Right lobe of liver (tissue), 6 donors: ENCODE measurements around the gene LAMB2. TPM values are rescaled to one million over a fixed set of nuclear protein-coding genes. Genes with fewer than 3 reads are reported as not detected.

Experiments
- ATAC-seq, 4 donors: fragments of 200-7000 bp; cut with Tn5 transposase; one replicate each; pipeline ENCODE4 v1.9.1; 2020; ENCODE audit warnings: mild to moderate bottlenecking in 4 of 4, moderate library complexity in 4 of 4
- DNase-seq, 3 donors: peaks; one replicate each; pipeline ENCODE4 v3.0.0-alpha.2; 2020
- H3K27ac ChIP-seq, 3 donors: fragments of 200-600 bp; one replicate each; pipeline ENCODE4 v1.8.0; 2022
- H3K27me3 ChIP-seq, 2 donors: fragments of 200-600 bp; one replicate each; pipeline ENCODE4 v1.8.0; 2022
- H3K36me3 ChIP-seq, 4 donors: fragments of 200-600 bp; sonication (generic) in 1 of 4; one replicate each; pipeline versions ENCODE4 v1.5.1 to v1.8.0; 2017 to 2022; ENCODE audit warnings: control low read depth in 1 of 4
- H3K4me1 ChIP-seq, 4 donors: fragments of 200-600 bp; sonication (generic) in 1 of 4; one replicate each; pipeline versions ENCODE4 v1.5.1 to v1.8.0; 2017 to 2022; ENCODE audit warnings: control low read depth in 1 of 4
- H3K4me3 ChIP-seq, 3 donors: fragments of 200-600 bp; one replicate each; pipeline ENCODE4 v1.8.0; 2022
- H3K9me3 ChIP-seq, 4 donors: fragments of 200-600 bp; sonication (generic) in 1 of 4; one replicate each; pipeline versions ENCODE4 v1.5.1 to v1.8.0; 2017 to 2022; ENCODE audit warnings: control low read depth in 1 of 4
- CTCF ChIP-seq, 4 donors: fragments of 200-600 bp in 3 of 4; fragments of 450-650 bp in 1 of 4; IDR thresholded peaks; one replicate each; pipeline versions ENCODE4 v1.5.1 to v1.8.0; 2016 to 2022; ENCODE audit warnings: antibody characterized with exemption in 4 of 4, mild to moderate bottlenecking in 2 of 4
- POLR2A ChIP-seq: fragments of 450-650 bp; IDR thresholded peaks from one replicate; pipeline ENCODE4 v1.6.1; 2017; ENCODE audit warnings: antibody characterized with exemption, mild to moderate bottlenecking
- WGBS: methylation state at CpG from one replicate; pipeline ENCODE4 v1.1.6; 2018; ENCODE audit warnings: low coverage, low lambda C conversion rate; ENCODE audit not compliant: insufficient coverage; ENCODE audit errors: missing lambda C conversion rate; 5-methylcytosine and 5-hydroxymethylcytosine counted together
- intact Hi-C, 2 donors: fragments of 100-400 bp; cut with DNase I; formaldehyde crosslinking; loops; one replicate each; pipeline versions ENCODE4 v1.11.2 to v1.14.1; 2022
- long read RNA-seq: library from polyadenylated mRNA; unstranded; transcript quantifications from one replicate; pipeline ENCODE4 v2.0.0, GENCODE V29; 2019
- total RNA-seq, 6 experiments: library from RNA; depleted of rRNA in 2 of 6; stranded (reverse); fragments of >200 nt in 2 of 6; fragmentation: NEBNext Ultra II Directional in 3 of 6; extraction: Animal tissue kit (Norgen Biotek cat#: 25700) in 3 of 6; gene quantifications; one replicate each; pipeline versions ENCODE4 v1.1.0 to v1.2.4, GENCODE V29; 2016 to 2023
- donor health status: DM: no; HTN: yes; CAD: no.
- donor health status: DM: no; HTN: no; CAD: no.
- donor health status: DM: no; HTN: no; CAD: no.
- donor health status: DM: no; HTN: yes; CAD: no.
- donor health status: DM: no; HTN: yes; CAD: no.

Gene LAMB2
- total RNA-seq = 100 to 1,000 TPM; 129 to 192 (median 163) TPM
- long read RNA-seq, partial matches to known transcripts = 8 of 10 reads
- long read RNA-seq, other reads (novel, unspliced or antisense) = 1 of 10 reads

GRCh38 chr3:49132437-49133225 lies at the start of gene LAMB2:
TSS of gene LAMB2 (minus strand) at chr3:49133050. CDS start at chr3:49132867, 183 bp downstream.
- peak within 1 kb of the TSS; percentile 56 to 76 (median 65) for H3K27ac ChIP-seq
- H3K4me3 ChIP-seq = peak within 1 kb of the TSS; percentile 68 to 73 (median 73)
- intact Hi-C loops = no loop called here
- peaks cover 0 to 33% (median 12%) of the 10 kb centered on the region in 4 donors for H3K4me1 ChIP-seq
- H3K9me3 ChIP-seq = no peaks in the 10 kb centered on the region
- H3K36me3 ChIP-seq = no peaks in the 10 kb centered on the region
- DNase-seq (peak; percentile 72 to 84 (median 75)), ATAC-seq (peak; percentile 70 to 82 (median 78))
- TF ChIP-seq POLR2A (peak; percentile 41), CTCF (IDR thresholded peaks at IDR 0.05) (peak in 1 of 4 donors; percentile 10)
- 10% methylated on average over 9 of the region's 28 CpGs for WGBS
- no peaks in the 10 kb centered on the region for H3K27me3 ChIP-seq

GRCh38 chr3:49181351-49181750 lies 48.5 kb upstream of the LAMB2 start:
- peak in 1 of 3 donors; percentile 8 for DNase-seq

GRCh38 chr3:49180116-49180515 lies 47.3 kb upstream of the LAMB2 start:
- Histone ChIP-seq H3K36me3 (no peaks in the 10 kb centered on the region), H3K9me3 (no peaks in the 10 kb centered on the region), H3K27ac (no peak overlapping the region), H3K4me1 (no peaks in the 10 kb centered on the region), H3K4me3 (no peak overlapping the region), H3K27me3 (no peaks in the 10 kb centered on the region)
- DNase-seq = peak in 1 of 3 donors; percentile 12
- ATAC-seq = no peak
- intact Hi-C loops = no loop called here
- TF ChIP-seq CTCF (IDR thresholded peaks at IDR 0.05) (no peak), POLR2A (no peak)

More at GRCh38 chr3:49181351-49181750, 48.5 kb upstream of the LAMB2 start:
- H3K27me3 ChIP-seq = no peaks in the 10 kb centered on the region
- ATAC-seq = no peak
- no peaks in the 10 kb centered on the region for H3K4me1 ChIP-seq
- H3K9me3 ChIP-seq = no peaks in the 10 kb centered on the region
- no peaks in the 10 kb centered on the region for H3K36me3 ChIP-seq
- WGBS = 78% methylated on average over 6 of the region's 6 CpGs
- TF ChIP-seq CTCF (IDR thresholded peaks at IDR 0.05) = no peak
- no peak for TF ChIP-seq POLR2A
- H3K27ac ChIP-seq = no peak overlapping the region
- intact Hi-C loops = no loop called here
- H3K4me3 ChIP-seq = no peak overlapping the region

GRCh38 chr3:49177073-49177472 lies 44.2 kb upstream of the LAMB2 start:
- TF ChIP-seq CTCF (IDR thresholded peaks at IDR 0.05) (no peak), POLR2A (no peak)
- intact Hi-C loops = no loop called here
- H3K9me3 ChIP-seq = no peaks in the 10 kb centered on the region
- H3K27ac ChIP-seq = no peak overlapping the region
- WGBS = no CpG with 5 or more reads among the region's 2 CpGs
- H3K4me3 ChIP-seq = no peak overlapping the region
- ATAC-seq = no peak
- H3K27me3 ChIP-seq = no peaks in the 10 kb centered on the region
- peaks cover 0 to 2% (median 0%) of the 10 kb centered on the region in 4 donors for H3K4me1 ChIP-seq
- no peaks in the 10 kb centered on the region for H3K36me3 ChIP-seq
- DNase-seq = no peak
